Hematopoietic multipotent progenitor cell treated with erythropoietin and hydrocortisone succinate and interleukin-3 and kit ligand, for 4 days (in vitro differentiated cells): ENCODE results near the gene MATN3.

ENCODE experiments used
- DNase-seq: peaks from one replicate; pipeline ENCODE4 v3.0.0-alpha.2; 2015

The MATN3 gene

GRCh38 chr2:19993731-19994130 is 18.7 kb downstream of the MATN3 start:
- DNase-seq = no peak

- DNase-seq = no peak
These were observed 20.6 kb downstream of the MATN3 start for GRCh38 chr2:19991895-19992294.

- no peak for DNase-seq
These were observed 22.1 kb downstream of the MATN3 start for GRCh38 chr2:19990416-19990728.

DNA sequence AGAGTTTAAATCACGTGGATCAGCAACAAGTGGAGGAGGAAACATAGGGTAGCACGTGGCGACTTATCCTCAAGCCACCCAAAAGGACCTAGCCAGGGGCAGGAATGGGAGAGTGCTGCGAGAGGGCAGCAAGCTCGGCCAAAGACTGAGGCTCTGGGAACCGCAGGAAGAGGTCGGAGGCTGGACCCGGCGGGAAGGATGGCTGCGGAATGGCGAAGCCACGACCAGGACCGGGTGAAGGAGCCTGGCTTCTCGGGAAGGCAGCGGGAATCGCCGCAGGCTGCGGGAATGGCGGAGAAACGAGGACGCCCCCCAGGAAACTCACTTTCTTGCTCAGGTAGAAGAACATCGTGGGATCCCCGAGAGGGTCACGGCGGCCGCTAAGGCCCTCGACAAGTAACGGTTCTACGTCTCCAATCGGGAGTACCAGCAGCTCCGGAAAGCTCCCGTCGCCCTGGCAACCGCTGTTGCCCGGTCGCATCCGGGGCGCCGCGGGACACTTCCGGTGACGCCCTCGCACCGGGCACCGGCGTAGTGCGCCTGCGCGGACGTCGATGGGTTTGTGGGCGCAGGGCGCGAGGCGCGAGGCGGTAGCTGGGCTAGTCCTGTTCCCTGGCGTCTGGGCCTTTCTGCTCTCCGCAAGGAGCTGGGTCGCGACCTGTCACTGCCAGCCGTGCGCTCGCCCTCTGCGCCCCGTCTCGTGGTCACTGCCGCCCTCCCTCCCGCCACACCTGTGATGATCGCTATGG is 22.6 kb downstream of the MATN3 start, which contains the start of gene WDR35:
Gene WDR35 (minus strand): TSS at position 439 of the 749 bp plus-strand sequence. CDS start 90 bp downstream, at position 349.
- DNase-seq = peak; percentile 94

GRCh38 chr2:19989342-19989666 is 23.2 kb downstream of the MATN3 start:
- no peak for DNase-seq

DNA sequence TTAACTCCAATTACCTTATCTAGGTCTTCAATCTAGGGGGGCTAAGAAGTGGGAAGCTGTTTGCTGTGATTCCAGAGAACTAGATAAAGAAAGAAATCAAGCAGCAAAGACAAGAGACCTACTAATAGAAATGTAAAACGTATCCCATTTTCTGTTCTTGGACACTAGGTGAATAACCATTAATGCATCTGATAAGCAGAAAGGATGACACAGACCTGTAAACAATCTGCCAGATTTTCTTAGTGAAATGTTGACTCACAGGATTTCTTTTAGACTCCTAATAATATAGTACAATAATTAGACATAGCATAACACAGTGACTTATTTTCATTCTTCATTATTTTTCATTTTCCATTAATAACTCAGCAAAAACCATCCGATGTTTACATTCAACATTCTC is 23.9 kb downstream of the MATN3 start:
- DNase-seq = no peak

GRCh38 chr2:19987936-19988335 is 24.5 kb downstream of the MATN3 start:
- DNase-seq = no peak

DNA sequence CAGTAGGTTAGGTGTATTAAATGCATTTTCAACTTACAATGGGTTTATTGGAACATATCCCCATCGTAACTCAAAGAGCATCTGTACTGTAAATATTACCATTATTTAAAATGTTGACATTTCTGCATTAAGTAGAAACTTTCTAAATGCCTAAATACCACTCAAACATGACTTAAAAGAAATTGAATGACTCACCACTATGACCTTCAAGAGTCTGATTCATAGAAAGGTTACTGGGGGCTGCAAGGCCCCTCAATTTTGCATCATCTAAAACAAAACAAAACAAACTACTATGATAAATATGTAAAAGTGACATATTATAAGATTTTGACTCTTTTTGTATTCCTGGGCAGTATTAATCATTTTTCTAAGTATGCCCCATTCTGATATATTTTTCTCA is 30.2 kb downstream of the MATN3 start:
- no peak for DNase-seq

DNA sequence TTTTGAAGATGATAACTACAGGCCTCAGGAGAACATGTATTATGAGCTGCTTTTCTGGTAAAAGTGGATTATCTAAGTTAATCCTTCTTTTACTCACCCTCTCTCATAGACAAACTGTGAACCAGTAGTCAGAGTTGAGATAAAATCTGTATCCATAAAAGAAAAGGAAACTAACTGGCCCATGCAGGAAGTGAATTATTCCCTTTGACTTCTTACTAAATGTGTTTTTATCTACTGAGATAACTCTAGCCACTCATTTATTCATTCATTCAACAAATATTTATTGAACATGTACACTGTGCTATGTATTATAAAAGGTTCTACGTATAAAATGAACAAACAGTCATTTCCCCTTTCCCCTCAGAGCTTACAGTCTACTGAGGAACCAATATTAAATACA is 32.5 kb downstream of the MATN3 start:
- no peak for DNase-seq

DNA sequence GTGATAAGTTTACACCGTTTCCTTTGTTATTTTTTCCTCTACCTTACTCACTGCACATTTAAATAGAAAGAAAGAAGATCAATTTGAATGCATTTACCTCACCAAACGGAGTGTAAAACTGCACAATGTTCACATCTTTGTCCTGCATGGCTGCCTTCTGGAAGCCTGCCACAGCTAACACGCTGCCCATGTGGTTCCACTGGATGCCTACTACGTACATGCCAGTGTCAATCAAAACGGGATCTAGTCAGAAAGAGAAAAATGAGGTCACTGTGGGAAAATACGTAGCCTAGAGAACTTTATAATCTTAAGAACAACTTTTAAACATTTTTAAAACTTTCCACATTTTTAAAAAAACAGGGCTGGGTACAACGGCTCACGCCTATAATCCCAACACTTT is 39.0 kb downstream of the MATN3 start:
- no peak for DNase-seq

- peak; percentile 76 for DNase-seq
These were observed 40.8 kb downstream of the MATN3 start for GRCh38 chr2:19971691-19972090.

GRCh38 chr2:19963386-19963785 is 49.1 kb downstream of the MATN3 start:
- DNase-seq = no peak

DNA sequence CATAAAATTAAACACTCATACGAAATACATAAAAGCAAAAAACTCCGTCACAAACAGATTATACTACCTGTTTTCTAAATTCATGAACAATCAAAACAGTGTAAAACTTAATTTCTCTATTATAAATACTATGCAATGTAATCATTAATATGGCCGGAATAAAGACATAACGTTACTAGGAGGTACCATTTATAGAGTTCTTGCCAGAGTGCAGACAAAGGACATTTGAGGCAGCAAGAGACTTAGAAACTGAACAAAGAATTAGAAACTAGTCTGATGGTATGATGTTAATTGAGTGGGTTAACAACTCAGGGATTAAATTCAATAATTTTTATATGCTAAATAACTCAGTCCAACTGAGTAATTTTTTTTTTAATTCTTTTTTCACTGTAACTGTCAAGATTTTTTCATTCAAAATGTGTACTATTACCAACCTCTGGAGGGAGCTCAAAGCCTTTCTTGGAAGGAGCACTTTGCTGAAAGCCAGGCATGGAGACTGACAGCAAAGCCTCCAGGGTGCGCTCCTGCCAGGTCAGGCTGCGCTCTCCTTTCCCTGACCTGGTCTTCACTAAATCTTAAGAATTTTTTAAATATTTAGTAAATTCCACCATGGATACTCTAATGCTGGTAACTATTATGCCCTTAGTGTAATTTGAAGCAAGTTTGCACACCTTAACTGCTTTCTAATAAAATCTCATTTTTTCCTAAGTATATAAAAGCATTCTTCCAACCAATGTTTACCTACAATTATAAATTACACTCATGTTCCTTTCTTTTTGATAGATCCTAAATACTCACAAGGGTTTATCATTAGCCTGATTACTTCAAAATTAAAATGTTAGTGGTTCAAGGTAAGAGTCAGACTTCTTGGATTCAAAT is 56.7 kb downstream of the MATN3 start:
- peak; percentile 92 for DNase-seq

- DNase-seq = no peak
These were observed 63.4 kb downstream of the MATN3 start for GRCh38 chr2:19949071-19949470.

DNA sequence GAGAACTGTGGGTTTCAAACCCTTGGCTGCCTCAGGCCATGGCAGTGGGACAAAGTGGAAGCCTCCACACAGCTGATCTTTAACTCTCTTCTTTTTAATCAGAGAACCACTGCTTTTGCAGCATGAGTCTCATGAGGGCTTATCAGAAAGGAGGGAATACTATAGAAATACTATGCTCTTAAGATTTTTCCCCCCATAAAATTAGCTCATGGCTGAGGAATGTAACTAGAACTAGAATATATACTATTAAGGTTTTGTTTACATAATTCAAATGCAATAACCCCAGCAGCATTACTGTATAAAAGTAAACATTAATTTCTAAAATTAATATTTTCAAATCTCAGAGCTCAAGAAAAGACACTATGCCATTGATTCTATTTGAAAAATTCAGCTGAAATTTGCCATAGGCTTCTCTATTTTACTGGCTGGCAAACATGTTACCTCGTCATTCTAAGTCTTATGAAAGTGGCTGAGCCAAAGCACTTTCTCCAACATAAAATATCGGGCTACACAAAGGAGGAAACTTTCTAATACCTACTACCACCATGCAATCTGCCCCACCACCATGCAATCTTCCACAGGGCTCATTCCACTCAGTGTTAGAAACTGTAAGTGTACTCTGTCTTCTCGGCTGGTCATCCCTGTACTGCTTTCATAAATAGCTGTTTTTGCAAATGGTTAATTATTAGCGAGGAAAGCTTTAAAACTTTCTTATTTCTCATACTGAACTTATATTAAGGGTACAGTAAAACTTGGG is 65.1 kb downstream of the MATN3 start:
- no peak for DNase-seq

DNA sequence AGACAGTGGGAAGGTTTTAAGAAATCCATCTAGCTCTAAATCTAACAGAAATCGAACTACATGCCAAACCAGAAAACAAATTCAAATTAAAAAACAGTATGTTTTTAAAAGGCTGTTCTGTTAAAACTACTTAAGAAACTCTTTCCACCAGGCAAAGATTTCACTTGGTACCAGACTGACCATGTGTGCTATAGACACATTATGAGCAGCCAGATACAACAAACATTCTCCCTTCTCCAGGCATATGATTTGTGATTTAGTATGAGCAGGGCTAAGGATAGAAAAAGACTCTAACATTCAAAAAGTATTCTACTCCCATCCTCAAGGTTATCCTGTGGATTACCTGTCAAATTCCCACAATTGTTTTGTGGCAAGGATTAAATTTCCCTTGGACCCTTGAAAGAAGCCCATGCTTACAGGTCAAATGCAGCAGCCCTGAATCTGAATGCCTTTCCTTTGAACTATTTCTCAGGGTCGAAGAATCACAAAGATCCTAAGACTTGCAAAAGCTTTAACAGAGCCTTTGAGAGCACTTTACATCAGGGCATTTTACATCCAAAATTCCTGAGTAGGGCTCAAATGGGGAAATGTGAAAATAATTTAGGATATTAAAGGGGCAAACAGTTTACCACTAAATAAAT is 68.1 kb downstream of the MATN3 start:
- no peak for DNase-seq

DNA sequence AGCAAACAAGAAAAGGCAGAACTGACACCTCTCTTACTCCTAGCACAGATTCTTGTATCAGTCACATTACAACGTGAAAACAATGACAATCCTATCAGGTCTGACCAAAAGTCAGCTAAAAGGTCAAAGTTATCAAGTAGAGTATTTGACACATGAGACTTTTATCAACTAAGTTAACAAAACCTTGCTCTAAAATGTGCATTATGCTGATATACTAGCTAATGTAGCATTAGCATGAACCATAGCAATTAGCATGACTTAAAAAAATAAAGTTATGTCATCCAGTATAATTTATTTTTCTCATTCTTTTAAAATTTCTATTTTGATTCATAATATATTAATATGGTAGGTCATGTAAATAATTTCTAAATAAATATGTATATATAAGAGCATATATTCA is 69.3 kb downstream of the MATN3 start:
- DNase-seq = peak; percentile 8

GRCh38 chr2:19942199-19942598 is 70.3 kb downstream of the MATN3 start:
- no peak for DNase-seq
